T-helper 1 cell treated with Interleukin-12 subunit alpha and Interleukin-12 subunit beta and Interleukin-4 antibody, amounts not matched to agents 30 μg/mL and 1 μg/mL, for 36 hours (primary cell): ENCODE data around the gene RNU6-8.

Experiments
- H3K27ac Mint-ChIP-seq: one replicate; pipeline ENCODE4 v1.8.0; 2021; ENCODE audit warnings: mild to moderate bottlenecking, mixed read lengths
- H3K27me3 Mint-ChIP-seq: one replicate; pipeline ENCODE4 v1.8.0; 2021; ENCODE audit warnings: low read depth, mixed read lengths
- H3K36me3 Mint-ChIP-seq: one replicate; pipeline ENCODE4 v1.8.0; 2021; ENCODE audit warnings: low read depth, mixed read lengths
- H3K4me1 Mint-ChIP-seq: one replicate; pipeline ENCODE4 v1.8.0; 2021; ENCODE audit warnings: low read depth, mixed read lengths
- H3K4me3 Mint-ChIP-seq: one replicate; pipeline ENCODE4 v1.8.0; 2021; ENCODE audit warnings: mild to moderate bottlenecking, moderate library complexity, mixed read lengths
- H3K9me3 Mint-ChIP-seq: one replicate; pipeline ENCODE4 v1.8.0; 2021; ENCODE audit warnings: mixed read lengths

RNU6-8 gene

GRCh38 chr14:32224737-32225377, 21.8 kb upstream of the RNU6-8 start:
- no peaks in the 10 kb centered on the region for H3K9me3 Mint-ChIP-seq
- no peaks in the 10 kb centered on the region for H3K4me1 Mint-ChIP-seq
- no peaks in the 10 kb centered on the region for H3K36me3 Mint-ChIP-seq
- H3K4me3 Mint-ChIP-seq: no peak overlapping the region
- H3K27ac Mint-ChIP-seq: no peak overlapping the region
- no peaks in the 10 kb centered on the region for H3K27me3 Mint-ChIP-seq

DNA sequence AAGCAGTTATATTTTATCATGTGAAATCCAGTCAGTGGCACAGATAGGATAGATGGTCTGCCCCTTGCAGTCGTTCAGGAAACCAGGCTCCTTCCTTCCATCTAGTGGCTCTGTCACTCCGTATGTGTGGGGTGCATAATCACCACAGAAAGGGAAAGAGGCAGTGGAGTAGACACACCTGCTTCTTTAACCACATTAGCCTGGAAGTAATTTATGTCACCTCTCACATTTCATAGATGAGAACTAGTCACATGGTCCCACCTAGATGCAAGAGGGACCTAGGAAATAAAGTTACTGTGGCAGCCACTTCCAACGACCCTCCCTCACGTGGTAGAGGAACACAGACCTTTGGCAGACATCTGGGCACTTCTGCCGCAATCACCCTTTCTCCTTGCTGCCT, 14.2 kb upstream of the RNU6-8 start:
- H3K36me3 Mint-ChIP-seq: no peaks in the 10 kb centered on the region
- H3K27me3 Mint-ChIP-seq: no peaks in the 10 kb centered on the region
- H3K9me3 Mint-ChIP-seq: no peaks in the 10 kb centered on the region
- no peak overlapping the region for H3K4me3 Mint-ChIP-seq
- no peak overlapping the region for H3K27ac Mint-ChIP-seq
- no peaks in the 10 kb centered on the region for H3K4me1 Mint-ChIP-seq

DNA sequence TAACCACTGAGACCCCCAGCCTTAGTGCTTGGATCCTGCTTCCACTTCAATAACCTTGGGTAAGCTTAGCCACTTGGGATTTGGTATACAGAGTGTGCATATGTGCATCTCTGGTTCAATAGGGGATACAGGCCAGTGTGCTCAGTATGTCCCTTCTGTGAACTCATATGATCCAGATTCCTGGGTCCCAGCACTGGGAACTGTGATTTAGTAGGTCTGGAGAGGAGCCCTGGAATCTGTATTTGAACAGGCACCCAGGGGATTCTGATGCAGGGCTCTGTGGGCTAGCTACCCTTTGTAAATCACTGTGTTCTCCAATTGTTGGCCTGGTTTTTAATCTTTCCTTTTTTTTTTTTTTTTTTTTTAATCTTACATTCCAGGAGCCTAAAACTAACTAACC, 9.8 kb upstream of the RNU6-8 start:
- Mint-ChIP-seq H3K4me1 (no peaks in the 10 kb centered on the region), H3K36me3 (no peaks in the 10 kb centered on the region), H3K4me3 (no peak overlapping the region), H3K9me3 (no peaks in the 10 kb centered on the region), H3K27me3 (peaks cover 15% of the 10 kb centered on the region), H3K27ac (no peak overlapping the region)

- Mint-ChIP-seq H3K4me1 (peaks cover 3% of the 10 kb centered on the region), H3K27ac (no peak overlapping the region), H3K27me3 (peaks cover 22% of the 10 kb centered on the region), H3K4me3 (no peak overlapping the region), H3K9me3 (no peaks in the 10 kb centered on the region), H3K36me3 (no peaks in the 10 kb centered on the region)
Observed at GRCh38 chr14:32211068-32211404, 8.0 kb upstream of the RNU6-8 start.

DNA sequence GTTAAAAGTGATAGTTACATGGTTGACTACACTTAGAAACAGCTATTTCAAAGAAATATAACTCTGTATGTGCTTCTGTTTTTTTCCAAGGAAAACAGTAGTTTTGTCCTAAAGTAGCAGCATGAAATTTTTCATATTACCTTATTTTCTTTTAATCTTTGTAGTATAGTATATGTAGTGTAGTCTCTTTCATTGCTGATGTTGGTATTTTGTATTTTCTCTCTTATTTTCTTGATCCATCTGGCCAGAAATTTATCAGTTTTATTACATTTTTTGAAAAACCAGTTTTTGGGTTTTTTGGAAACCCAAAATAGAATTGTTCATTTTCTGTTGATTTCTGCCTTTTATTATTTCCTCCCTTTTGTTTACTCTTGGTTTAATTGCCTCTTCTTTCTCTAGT, 6.4 kb upstream of the RNU6-8 start:
- H3K27me3 Mint-ChIP-seq: peaks cover 23% of the 10 kb centered on the region
- H3K4me1 Mint-ChIP-seq: peaks cover 8% of the 10 kb centered on the region
- H3K9me3 Mint-ChIP-seq: no peaks in the 10 kb centered on the region
- no peak overlapping the region for H3K27ac Mint-ChIP-seq
- no peak overlapping the region for H3K4me3 Mint-ChIP-seq
- no peaks in the 10 kb centered on the region for H3K36me3 Mint-ChIP-seq

DNA sequence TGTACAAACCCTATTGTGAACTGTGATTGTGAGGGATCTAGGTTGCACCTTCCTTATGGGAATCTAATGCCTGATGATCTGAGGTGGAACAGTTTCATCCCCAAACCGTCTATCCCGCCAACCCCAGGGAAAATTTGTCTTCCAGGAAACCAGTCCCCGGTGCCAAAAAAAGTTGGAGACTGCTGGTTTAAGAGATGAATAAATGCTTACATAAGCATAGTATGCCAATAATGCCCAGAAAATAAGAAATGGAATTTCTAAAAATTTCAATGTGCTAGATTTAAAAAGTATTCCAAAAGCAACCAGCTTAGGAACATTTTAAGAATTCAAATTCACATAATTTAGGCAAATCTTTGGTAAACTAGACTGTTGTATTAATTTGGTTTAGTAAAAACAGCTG, 5.4 kb upstream of the RNU6-8 start:
- Mint-ChIP-seq H3K27me3 (peaks cover 25% of the 10 kb centered on the region), H3K4me1 (peaks cover 15% of the 10 kb centered on the region), H3K4me3 (no peak overlapping the region), H3K27ac (no peak overlapping the region), H3K9me3 (no peaks in the 10 kb centered on the region), H3K36me3 (no peaks in the 10 kb centered on the region)

DNA sequence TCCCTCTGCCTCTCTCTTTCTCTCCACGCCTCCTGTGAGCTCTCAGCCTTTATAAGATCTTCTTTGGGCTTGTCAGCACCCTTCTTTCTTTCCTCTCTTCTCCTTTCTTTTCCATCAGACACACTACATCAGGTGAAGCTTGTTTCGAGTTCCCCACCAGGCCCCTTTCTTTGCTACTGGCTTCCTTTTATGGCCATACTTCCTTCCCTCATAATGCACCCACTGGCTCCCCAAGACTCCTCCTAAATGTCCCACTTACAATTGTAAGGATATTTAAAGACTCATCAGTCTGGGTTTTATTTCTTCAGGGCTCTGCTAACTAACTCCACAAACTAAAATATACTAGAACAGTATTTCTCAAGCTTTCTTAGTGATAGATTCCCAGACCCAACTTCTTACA, 3.5 kb upstream of the RNU6-8 start:
- H3K4me1 Mint-ChIP-seq: peaks cover 30% of the 10 kb centered on the region
- no peak overlapping the region for H3K27ac Mint-ChIP-seq
- no peaks in the 10 kb centered on the region for H3K36me3 Mint-ChIP-seq
- H3K9me3 Mint-ChIP-seq: no peaks in the 10 kb centered on the region
- no peak overlapping the region for H3K4me3 Mint-ChIP-seq
- peaks cover 25% of the 10 kb centered on the region for H3K27me3 Mint-ChIP-seq

- Mint-ChIP-seq H3K27me3 (peaks cover 25% of the 10 kb centered on the region), H3K36me3 (no peaks in the 10 kb centered on the region), H3K4me1 (peaks cover 31% of the 10 kb centered on the region), H3K27ac (no peak overlapping the region), H3K9me3 (no peaks in the 10 kb centered on the region), H3K4me3 (no peak overlapping the region)
Observed at GRCh38 chr14:32205984-32206383, 2.9 kb upstream of the RNU6-8 start.

- Mint-ChIP-seq H3K36me3 (no peaks in the 10 kb centered on the region), H3K4me1 (peaks cover 34% of the 10 kb centered on the region), H3K27ac (no peak overlapping the region), H3K4me3 (no peak overlapping the region), H3K9me3 (no peaks in the 10 kb centered on the region), H3K27me3 (peaks cover 25% of the 10 kb centered on the region)
Observed at GRCh38 chr14:32205554-32205953, 2.5 kb upstream of the RNU6-8 start.

DNA sequence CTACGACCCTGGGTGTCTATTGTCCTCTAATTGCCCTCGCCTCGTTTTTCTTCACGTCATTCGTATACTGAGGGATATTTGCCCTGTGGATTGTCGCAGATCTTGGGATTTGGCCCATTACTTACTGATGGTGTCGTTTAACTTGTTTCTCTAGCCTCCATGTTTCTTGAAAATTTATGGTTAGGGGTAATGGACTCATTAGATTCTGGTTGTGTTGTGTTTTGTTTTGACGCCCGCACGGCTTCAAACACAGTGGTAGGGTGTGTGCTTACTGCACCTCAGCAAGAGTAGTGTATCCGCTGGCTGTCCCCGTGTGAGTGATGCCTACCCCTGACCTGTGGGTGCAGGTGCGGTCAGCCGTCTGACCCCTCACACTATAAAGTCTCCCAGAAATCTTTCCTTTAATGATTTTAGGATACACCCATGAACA, 874 bp upstream of the RNU6-8 start:
- Mint-ChIP-seq H3K27me3 (peaks cover 18% of the 10 kb centered on the region), H3K9me3 (no peaks in the 10 kb centered on the region), H3K4me3 (peak overlapping the region; percentile 88), H3K4me1 (peaks cover 36% of the 10 kb centered on the region), H3K36me3 (no peaks in the 10 kb centered on the region), H3K27ac (peak overlapping the region; percentile 78)

DNA sequence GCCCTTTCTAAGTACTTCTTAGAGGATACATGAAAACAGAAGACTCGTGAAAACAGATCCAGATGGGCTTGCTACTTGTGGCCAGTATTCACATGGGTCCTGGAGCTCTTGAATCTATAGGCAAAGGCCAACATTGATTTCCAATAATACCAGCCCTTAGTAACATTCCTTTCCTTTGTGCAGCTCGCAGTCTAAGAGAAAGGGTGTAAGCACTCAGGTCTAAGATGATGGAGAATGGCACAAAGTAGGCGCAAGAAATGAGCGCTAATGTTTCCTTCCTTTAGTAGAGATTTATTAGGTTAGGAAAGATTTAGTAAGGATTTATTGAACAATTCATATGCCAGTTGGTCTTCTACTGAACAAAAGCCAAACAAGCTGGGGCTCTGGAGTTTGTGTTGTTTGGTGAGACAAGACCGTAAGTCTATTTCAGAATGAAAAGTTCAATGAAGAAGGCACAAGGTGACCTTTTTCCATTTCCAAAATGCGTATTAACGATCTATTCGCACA, 525 bp downstream of the RNU6-8 start:
- no peaks in the 10 kb centered on the region for H3K36me3 Mint-ChIP-seq
- H3K9me3 Mint-ChIP-seq: no peaks in the 10 kb centered on the region
- H3K27ac Mint-ChIP-seq: peak overlapping the region; percentile 98
- peaks cover 10% of the 10 kb centered on the region for H3K27me3 Mint-ChIP-seq
- peaks cover 36% of the 10 kb centered on the region for H3K4me1 Mint-ChIP-seq
- H3K4me3 Mint-ChIP-seq: peak overlapping the region; percentile 88

DNA sequence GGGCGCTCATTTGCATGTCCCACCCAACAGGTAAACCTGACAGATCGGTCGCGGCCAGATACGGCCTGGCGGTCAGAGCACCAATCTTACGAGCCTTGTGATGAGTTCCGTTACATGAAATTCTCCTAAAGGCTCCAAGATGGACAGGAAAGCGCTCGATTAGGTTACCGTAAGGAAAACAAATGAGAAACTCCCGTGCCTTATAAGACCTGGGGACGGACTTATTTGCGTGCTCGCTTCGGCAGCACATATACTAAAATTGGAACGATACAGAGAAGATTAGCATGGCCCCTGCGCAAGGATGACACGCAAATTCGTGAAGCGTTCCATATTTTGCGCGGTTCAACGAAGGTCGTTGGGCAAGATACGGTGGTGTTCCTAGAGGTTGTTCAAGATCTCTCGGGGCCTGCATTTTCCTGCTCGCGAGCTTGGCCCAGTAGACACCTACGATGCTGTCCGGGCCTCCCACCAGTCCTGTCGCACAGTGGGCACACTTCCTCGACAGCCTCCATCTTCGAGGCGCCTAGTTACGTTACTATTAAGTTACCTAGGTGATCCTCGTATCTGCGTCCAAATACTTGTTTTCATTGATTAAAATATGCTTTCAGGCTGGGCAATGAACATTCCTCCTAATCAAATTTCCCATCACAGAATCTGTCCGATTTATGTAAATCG, 1.1 kb downstream of the RNU6-8 start, which contains the start of gene RNU6-7:
Gene RNU6-7 (plus strand): TSS at position 230 of the 675 bp plus-strand sequence.
- Mint-ChIP-seq H3K36me3 (no peaks in the 10 kb centered on the region), H3K27ac (peak within 1 kb of the TSS; percentile 98), H3K4me3 (peak within 1 kb of the TSS; percentile 88), H3K9me3 (no peaks in the 10 kb centered on the region), H3K4me1 (peaks cover 36% of the 10 kb centered on the region), H3K27me3 (peaks cover 10% of the 10 kb centered on the region)

GRCh38 chr14:32201193-32201815, 1.8 kb downstream of the RNU6-8 start:
- Mint-ChIP-seq H3K4me1 (peaks cover 33% of the 10 kb centered on the region), H3K27me3 (peaks cover 5% of the 10 kb centered on the region), H3K27ac (peak overlapping the region; percentile 98)

DNA sequence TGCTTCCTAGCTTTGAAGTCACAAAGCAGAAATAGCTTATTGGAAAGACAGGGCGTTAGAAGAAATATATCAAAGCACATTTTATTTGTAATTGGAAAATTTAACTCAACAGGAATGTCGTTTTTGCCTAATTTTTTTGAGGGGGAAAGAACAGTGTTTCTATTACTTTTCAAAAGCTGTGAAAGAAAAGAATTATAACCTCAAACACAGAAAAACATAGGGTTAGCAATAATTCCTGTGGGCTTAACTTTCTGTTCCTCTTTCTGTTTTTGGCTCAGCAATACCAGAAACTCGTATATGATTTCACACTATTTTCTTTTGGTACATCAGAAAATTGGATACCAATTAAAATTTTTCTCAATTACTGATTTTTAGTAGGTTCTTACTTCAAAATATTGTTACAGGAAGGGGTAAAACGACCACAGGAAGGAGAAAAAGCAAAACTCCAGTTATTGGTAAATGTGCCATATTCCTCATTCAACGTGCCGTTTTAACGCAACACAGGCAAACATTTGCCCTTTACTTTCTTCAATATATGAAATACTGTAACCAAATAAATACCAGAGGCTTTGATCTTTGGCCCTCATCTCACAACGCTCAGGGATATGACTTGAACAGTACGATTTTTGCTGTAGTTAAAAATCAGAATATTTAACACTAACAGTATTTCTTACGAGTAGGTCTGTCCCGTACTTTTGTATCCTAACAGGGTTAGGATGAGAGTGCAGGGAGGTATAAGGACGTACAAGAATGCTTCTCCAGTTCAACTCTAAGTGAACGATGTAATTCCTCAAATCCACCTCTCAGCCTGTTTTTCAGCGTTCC, 2.5 kb downstream of the RNU6-8 start:
- H3K4me1 Mint-ChIP-seq: peaks cover 30% of the 10 kb centered on the region
- H3K27ac Mint-ChIP-seq: peak overlapping the region; percentile 98
- no peaks in the 10 kb centered on the region for H3K36me3 Mint-ChIP-seq
- peaks cover 4% of the 10 kb centered on the region for H3K27me3 Mint-ChIP-seq
- H3K4me3 Mint-ChIP-seq: peak overlapping the region; percentile 88
- H3K9me3 Mint-ChIP-seq: no peaks in the 10 kb centered on the region

More at GRCh38 chr14:32201193-32201815, 1.8 kb downstream of the RNU6-8 start:
- Mint-ChIP-seq H3K4me3 (peak overlapping the region; percentile 88), H3K9me3 (no peaks in the 10 kb centered on the region), H3K36me3 (no peaks in the 10 kb centered on the region)
